Glomerular endothelial cell (primary cell): ENCODE results near the gene WDR88. TPM values are rescaled to one million over a fixed set of nuclear protein-coding genes. Genes with fewer than 3 reads are reported as not detected.
"Not testable (repeated sequence)": the region's sequence is repeated elsewhere in the genome, so short reads cannot be mapped to it uniquely, and the experiment has no call there.

Source experiments
- DNase-seq: peaks from one replicate; pipeline ENCODE4 v3.0.0-alpha.2; 2011; ENCODE audit warnings: low read depth, low spot score; ENCODE audit errors: extremely low read depth
- total RNA-seq: library from RNA; depleted of rRNA; stranded (reverse); fragments of >200 nt; gene quantifications from 2 replicates; pipeline ENCODE4 v1.2.3, GENCODE V29; 2015

WDR88 gene
- total RNA-seq, 1 donor from 2014 or later, result not detected

DNA sequence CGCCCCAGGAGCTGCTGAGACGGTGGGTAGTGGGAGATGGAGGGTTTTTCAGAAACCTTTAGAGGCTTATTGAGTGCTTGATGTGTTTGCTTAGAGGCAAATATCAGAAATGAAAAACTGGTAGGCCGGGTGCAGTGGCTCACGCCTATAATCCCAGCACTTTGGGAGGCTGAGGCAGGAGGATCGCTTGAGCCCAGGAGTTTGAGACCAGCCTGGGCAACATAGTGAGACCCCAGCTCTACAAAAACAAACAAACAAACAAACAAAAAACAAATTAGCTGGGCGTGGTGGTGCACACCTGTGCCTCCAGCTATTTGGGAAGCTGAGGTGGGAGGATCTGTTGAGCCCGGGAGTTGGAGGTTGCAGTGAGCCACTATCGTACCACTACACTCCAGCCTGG is 5.2 kb upstream of the WDR88 start:
- DNase-seq, result not testable (repeated sequence)

DNA sequence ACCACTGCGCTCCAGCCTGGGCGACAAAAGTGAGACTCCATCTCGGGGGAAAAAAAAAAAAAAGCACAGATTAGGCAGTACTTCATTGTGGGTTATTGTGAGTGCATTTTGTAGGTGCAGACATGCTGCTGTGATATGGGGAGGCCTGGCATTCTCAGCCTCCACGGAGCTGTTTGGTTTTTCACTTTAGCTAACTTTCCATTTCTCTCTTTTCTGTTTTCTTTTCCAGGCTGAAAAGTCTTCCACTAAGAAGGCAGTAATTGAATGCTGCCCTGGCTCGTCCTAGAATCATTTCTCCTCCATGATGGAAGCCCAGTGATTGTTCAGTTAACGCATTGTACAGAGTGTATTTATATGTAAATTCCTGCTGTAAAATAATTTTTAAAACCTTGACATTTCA is 2.0 kb upstream of the WDR88 start:
- DNase-seq, result no peak

DNA sequence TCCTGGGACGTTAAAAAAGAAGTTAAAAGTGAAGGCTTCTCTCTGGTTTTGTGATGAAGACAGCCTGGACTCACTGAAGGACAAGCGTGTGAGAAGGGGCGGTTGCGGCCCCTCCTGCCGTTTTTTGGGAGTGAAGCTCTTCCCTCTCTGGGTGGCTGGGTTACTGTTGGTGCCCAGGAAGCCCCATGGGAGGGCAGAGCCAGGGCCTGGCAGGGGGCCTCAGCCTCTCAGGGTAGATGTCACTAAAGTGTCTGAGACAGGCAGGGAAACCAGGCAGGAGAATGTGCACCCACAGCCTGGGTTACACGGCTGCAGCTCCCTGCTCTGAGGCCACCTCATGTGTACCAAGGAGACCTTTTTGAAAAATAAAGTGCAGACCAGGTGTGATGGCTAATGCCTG is 1.5 kb upstream of the WDR88 start:
- no peak for DNase-seq

DNA sequence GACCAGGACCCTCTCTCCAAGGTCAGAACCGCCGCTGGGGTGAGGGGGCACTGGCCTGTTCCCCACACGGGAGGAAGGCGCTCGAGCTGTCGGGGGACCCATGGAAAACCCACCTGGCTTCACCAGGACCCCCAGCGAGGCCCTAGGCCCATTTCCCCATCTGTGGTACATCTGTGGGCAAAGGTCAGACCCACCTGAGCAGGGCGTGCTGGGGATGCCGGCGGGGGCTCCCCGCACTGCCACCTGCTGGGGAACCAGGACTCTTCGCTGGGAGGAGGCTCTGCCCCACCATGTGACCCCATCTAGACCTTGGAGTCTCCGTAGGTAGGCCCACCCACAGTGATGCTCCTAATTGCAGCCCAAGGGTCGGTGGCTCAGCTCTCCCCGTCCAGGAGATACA is 511 bp downstream of the WDR88 start:
- DNase-seq, result no peak

DNA sequence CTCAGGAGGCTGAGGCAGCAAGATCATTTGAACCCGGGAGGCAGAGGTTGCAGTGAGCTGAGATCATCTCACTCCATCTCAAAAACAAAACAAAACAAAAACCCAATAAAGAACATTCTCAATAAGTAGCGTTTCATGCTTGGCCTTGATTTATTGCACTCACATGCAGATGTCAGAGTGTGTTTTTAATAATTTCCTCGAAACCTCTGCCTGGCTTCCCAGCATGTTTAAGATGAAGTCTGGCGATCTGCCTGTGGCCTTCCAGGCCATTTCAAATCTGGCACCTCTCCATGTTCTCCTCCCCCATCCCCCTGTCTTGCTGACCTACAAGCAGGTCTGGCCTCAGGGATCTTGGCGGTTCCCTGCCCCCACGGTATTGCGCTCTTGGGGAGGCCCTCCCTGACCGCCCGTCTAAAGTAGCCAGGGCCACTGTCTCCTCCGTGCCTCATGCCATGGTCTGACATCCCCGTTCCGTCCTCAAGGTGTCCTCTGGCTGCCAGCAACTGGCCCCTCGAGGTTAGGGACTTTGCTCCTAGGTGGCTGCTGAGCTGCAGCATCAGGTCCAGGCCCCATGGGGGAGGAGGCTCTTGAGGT is 1.6 kb downstream of the WDR88 start:
- DNase-seq, result no peak

DNA sequence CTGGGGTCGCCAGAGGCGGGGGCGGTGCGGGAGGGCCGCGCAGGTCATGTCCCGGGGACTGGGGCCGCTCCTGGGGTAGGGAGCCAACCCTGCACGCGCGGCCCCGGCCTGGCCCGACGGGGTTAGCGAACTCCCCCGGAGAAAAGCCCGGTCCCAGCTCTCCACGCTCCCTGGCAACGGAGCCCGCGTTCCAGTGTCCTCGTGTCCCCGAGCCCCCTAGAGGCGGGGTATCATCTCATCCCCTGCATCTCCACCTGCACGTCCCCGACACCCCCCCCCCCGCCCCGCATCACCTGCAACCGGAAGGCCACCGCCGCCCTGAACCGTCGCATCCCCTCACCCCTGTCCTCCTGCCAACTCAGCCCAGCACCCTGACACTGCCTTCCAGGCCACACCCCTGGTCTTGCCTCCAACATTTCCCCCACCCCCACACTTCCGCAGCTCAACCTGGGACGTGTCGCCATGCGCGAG is 2.7 kb downstream of the WDR88 start:
- DNase-seq, result no peak

DNA sequence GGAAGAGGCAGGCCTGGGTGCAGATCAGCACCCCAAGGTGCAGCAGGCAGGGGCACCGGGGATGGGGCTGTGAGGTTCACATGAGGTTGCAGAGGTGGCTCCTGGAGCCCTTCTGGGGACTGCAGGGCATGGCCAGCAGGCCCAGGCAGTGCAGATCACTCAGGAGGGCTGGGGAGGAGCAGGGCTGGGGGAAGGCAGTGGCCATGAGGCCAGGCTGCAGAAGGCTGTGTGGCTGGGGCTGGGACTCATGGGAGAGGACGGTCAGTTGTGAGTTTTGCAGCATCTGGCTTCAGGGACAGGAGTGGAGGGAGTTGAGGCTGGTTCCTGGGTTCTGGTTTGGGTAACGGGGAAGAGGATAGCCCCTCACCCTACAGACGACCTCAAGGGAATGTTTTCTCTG is 7.3 kb downstream of the WDR88 start:
- no peak for DNase-seq

DNA sequence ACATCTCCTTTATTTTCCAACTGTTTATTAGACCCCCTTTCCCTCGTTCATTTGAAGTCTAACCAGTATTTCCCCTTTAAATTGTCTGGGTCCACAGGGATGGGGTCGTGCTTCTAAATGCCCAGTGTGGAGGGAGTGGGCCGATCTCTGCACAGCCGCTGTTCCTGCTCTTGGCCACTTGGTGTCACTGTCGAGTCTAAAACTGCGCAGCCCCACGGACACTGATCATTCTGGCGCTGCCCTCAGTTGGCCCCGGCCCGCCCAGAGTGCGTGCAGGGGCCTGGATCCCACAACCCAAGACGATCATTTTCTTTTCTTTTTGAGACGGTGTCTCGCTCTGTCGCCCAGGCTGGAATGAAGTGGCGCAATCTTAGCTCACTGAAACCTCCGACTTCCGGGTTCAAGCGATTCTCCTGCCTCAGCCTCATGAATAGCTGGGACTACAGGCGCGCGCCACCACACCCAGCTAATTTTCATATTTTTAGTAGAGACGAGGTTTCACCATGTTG is 12.0 kb downstream of the WDR88 start:
- DNase-seq, result peak; percentile 16

DNA sequence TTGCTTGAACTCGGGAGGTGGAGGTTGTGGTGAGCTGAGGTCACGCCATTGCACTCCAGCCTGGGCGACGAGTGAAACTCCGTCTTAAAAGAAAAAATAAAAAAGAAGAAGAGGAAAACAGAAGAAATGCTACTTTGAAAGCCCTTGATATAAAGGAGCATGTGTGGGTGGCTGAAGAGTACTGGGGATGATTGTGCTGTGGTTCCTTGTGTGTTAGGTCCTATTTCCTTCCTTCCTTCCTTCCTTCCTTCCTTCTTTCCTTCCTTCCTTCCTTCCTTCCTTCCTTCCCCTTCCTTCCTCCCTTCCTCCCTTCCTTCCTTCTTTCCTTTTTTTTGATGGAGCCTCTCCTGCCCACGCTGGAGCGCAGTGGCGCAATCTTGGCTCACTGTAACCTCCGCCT is 14.3 kb downstream of the WDR88 start:
- no peak for DNase-seq

DNA sequence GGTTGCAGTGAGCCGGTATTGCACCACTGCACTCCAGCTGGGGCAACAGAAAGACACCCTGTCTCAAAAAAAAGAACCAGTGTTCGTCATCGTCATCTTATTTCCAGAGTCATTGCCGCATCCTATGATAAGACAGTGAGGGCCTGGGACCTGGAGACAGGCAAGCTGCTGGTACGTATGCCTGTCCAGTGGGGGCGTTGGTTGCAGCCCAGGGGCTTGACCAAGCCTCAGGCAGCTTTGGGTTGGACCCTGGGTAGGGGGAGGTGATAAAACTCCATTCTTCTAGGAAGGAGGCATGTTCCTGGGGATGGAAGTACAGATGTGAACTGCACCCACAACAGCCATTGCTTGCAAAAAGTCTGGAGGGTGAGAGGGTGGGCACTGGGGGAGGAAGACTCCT is 15.6 kb downstream of the WDR88 start:
- DNase-seq, result no peak

DNA sequence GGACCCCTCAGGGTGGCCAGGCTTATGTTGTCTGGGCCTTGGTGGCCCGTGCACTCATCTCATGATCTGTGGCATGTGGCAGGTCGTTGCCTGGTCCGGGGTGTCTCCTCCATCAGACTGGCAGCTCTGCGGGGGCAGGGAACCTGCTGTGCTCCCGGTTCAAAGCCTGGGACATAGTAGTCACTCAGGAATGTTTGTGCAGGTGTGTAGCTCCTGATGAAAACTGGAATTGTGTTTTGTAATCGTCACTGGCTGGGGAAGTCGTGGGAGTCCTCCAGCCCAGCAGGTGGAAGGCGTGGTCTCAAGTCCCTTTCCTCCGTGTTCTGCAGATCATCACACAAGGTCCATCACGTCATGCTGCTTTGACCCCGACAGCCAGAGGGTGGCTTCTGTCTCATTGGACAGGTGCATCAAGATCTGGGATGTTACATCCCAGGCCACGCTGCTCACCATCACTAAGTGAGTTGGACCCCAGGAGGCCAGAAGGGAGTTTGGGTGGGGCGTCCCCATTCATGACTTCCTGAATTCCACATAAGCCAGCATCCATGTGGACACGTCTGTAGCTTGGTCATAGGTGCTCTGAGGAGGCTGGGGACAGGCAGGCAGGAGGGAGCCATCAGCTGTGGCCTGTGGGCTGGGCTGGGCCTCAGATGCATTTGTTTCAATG is 19.1 kb downstream of the WDR88 start:
- no peak for DNase-seq

DNA sequence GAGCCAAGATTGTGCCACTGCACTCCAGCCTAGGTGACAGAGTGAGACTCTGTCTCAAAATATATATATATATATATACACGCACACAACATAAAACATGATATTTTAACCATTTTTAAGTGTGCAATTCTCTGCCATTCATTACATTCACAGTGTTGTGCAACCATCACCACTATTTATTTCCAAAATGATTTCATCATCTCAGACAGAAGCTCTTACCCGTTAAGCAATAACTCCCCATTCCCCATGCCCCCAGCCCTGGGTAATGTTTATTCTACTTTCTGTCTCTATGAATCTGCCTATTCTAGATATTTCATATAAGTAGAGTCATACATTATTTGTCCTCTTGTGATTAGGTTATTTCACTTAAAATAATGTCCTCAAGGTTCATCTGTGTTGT is 20.3 kb downstream of the WDR88 start:
- no peak for DNase-seq

DNA sequence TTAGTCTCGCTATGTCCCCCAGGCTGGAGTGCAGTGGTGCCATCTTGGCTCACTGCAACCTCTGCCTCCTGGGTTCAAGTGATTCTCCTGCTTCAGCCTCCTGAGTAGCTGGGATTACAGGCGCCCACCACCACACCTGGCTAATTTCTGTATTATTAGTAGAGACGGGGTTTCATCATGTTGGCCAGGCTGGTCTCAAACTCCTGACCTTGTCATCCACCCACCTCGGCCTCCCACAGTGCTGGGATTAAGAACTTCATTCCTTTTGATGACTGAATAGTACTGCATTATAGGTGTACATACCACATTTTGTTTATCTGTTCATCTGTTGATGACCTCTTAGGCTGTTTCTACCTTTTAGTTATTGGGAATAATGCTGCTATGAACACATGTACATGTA is 20.7 kb downstream of the WDR88 start:
- DNase-seq, result not testable (repeated sequence)

DNA sequence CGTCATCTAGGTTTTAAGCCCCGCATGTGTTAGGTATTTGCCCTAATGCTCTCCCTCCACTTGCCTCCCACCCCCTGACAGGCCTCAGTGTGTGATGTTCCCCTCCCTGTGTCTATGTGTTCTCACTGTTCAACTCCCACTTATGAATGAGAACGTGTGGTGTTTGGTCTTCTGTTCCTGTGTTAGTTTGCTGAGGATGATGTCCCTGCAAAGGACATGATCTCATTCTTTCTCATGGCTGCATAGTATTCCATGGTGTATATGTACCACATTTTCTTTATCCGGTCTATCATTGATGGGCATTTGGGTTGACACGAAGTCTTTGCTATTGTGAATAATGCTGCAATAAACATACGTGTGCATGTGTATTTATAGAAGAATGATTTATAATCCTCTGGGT is 22.4 kb downstream of the WDR88 start:
- not testable (repeated sequence) for DNase-seq

DNA sequence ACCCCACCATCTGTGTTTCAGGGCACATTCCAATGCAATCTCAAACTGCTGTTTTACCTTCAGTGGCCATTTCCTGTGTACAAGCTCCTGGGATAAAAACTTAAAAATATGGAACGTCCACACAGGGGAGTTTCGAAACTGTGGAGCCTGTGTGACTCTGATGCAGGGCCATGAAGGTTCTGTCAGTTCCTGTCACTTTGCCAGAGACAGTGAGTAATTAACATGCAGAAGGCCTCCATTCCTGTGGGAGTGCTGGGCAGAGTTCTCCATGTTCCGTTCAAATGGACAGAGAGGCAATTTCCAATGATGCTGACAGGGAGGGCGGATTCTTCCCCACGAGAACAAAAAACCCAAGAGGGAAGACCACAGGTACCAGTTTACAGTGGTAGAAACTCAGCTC is 24.4 kb downstream of the WDR88 start:
- DNase-seq, result no peak

DNA sequence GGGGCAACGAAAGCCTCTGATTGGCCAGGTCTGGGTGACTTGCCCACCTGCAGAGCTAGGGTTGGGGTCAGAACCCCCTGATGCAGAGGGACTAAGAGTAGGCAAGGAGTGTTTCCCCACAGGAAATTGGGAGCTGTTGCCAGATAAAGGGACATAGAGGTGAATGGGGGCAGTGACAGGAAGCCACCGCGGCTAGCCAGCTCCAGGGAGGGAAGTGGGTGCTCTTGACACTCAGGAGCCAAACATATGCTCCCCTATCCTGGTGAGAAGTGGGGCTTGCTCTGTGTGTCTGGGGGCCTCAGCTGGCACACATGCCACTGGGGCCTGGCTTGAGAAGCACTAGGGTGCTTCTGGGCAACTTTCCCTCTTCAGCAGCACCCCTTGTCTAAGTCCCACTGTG is 26.0 kb downstream of the WDR88 start:
- no peak for DNase-seq

DNA sequence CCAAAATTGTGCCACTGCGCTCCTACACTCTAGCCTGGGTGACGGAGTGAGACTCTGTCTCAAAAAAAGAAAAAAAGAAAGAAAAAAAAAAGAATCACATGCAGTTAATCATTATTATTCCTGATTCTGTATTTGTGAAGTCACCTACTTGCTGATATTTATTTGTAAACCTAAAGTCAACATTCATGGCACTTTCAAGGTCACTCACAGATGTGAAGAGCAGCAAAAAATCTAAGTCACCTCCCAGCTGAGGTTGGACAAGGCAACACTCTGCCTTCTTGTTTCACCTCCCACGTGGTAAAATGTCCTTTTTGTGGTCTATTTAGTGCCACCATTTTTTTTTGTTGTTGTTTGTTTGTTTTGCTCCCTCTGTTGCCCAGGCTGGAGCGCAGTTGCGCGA is 26.5 kb downstream of the WDR88 start:
- no peak for DNase-seq

DNA sequence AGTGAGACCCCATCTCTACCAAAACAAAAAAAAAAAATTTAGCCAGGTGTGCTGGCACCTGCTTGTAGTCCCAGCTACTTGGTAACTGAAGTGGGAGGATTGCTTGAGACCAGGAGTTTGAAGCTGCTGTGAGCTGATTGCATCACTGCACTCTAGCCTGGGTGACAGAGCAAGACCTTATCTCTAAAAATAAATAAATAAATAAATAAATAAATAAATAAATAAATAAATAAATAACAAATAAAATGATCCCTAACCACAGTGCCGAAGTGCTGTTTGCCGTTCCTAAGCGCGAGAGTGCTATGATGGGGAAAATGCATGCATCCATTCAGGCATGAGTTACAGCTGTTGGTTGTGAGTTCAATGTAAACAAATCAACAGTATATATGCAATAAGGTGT is 27.2 kb downstream of the WDR88 start:
- DNase-seq, result no peak

DNA sequence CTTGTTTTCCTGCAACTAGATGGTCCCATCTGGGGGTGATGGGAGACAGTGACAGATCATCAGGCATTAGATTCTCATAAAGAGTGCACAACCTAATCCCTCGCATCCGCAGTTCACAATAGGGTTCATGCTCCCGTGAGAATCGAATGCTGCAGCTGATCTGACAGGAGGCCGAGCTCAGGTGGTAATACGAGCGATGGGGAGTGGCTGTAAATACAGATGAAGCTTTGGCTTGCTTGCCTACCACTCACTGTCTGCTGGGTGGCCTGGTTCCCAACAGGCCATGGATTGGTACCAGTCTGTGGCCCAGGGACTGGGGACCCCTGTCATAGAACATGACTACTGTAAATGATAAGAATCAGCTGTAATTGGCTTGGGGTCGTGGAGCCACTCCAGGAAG is 28.0 kb downstream of the WDR88 start:
- no peak for DNase-seq

DNA sequence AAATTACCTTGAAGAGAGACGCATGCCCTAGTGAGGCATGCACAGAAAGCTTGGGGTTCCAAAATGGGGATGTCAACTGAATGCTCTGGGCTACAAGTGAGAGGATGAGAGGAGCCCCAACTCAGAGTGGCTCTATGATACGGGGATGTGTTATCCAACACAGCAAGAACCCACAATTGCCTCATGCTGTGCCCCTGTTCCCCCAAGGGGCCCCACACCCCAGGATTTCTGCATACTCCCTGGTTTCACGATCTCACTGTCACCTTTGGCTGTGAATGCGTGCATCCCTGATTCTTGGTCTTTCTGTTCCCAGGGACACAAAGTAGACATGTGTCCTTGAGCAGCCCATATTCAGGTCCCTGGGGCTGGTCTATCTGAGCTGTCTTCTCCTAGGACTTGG is 29.3 kb downstream of the WDR88 start:
- DNase-seq, result no peak

DNA sequence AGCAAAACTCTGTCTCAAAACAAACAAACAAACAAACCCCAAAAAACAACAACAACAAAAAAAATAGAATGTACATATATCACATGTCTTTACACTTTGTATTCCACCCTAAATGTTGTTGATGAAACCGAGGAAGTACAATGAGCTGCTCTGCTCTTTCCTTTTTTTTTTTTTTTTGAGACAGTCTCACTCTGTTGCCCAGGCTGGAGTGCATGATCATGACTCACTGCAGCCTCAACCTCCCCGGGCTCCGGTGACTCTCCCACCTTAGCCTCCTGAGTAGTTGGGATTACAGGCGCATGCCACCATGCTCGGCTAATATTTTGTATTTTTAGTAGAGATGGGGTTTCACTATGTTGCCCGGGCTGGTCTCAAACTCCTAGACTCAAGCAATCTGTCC is 31.6 kb downstream of the WDR88 start:
- DNase-seq, result no peak

DNA sequence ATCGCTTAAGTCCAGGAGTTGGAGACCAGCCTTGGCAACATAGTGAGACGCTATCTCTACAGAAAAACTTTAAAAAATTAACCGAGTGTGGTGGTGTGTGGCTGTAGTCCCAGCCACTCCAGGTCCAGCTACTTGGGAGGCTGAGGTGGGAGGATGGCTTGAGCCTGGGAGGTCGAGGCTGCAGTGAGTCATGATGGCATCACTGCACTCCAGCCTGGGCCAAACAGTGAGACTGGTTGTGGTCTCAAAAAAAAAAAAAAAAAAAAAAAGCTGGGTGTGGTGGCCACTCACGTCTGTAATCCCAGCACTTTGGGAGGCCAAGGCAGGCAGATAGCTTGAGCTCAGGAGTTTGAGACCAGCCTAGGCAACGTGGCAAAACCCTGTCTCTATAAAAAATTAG is 34.1 kb downstream of the WDR88 start:
- not testable (repeated sequence) for DNase-seq

DNA sequence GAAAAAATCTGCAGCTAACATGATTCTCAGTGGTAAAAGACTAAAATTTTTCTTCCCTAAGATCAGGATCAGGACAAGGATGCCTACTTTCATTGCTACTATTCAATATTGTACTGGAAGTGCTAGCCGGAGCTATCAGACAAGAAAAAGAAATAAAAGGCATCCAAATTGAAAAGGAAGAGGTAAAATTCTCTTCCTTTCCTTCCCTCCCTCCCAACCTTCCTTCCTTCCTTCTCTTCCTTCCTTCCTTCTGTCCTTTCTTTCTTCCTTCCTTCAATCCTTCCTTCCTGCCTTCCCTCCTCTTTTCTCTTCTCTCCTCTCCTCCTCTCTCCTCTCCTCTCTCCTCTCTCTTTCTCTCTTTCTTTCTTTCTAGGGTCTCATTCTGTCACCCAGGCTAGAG is 35.5 kb downstream of the WDR88 start:
- DNase-seq, result no peak
